ENCODE data around the gene SUMF1.

Gene SUMF1

GRCh38 chr3:4508048-4508981 is 41.2 kb upstream of the SUMF1 start (continued):
- no peak for TF ChIP-seq PPARA (CRISPR knock-in tag; IDR thresholded peaks at IDR 0.05; ENCODE audit: borderline replicate concordance)

GRCh38 chr3:4507024-4507596 is 40.0 kb upstream of the SUMF1 start:
- peak; percentile 49; the same call in 2 of the 3 replicates for ATAC-seq

GRCh38 chr3:4506559-4507023 is 39.5 kb upstream of the SUMF1 start:
- ATAC-seq = no peak
- TF ChIP-seq RARB (CRISPR knock-in tag; IDR thresholded peaks at IDR 0.05) = no peak
- no peak for TF ChIP-seq OSR1 (CRISPR knock-in tag; IDR thresholded peaks at IDR 0.05)
- no peak for TF ChIP-seq ZNF70 (CRISPR knock-in tag; IDR thresholded peaks at IDR 0.05)
- no peak for TF ChIP-seq ZFP3 (CRISPR knock-in tag; IDR thresholded peaks at IDR 0.05)
- TF ChIP-seq ARNTL (CRISPR knock-in tag; IDR thresholded peaks at IDR 0.05; ENCODE audit: borderline replicate concordance, low read depth) = no peak
- no peak for TF ChIP-seq TCF4 (CRISPR knock-in tag; IDR thresholded peaks at IDR 0.05; ENCODE audit: borderline replicate concordance)

More at GRCh38 chr3:4507024-4507596, 40.0 kb upstream of the SUMF1 start:
- TF ChIP-seq TOX (CRISPR knock-in tag; IDR thresholded peaks at IDR 0.05; ENCODE audit: borderline replicate concordance) = no peak
- TF ChIP-seq ZNF8 (CRISPR knock-in tag; IDR thresholded peaks at IDR 0.05) = no peak
- TF ChIP-seq ZFP3 (CRISPR knock-in tag; IDR thresholded peaks at IDR 0.05) = no peak
- TF ChIP-seq BACH2 (CRISPR knock-in tag; IDR thresholded peaks at IDR 0.05; ENCODE audit: borderline replicate concordance) = no peak
- TF ChIP-seq TCF4 (CRISPR knock-in tag; IDR thresholded peaks at IDR 0.05; ENCODE audit: borderline replicate concordance) = 0 out of 2 replicates have a peak, but pooled peaks have one; percentile 22
- TF ChIP-seq ESRRG (CRISPR knock-in tag; IDR thresholded peaks at IDR 0.05) = no peak
- TF ChIP-seq ZNF70 (CRISPR knock-in tag; IDR thresholded peaks at IDR 0.05) = no peak

GRCh38 chr3:4505688-4506558 is 38.9 kb upstream of the SUMF1 start:
- no peak for ATAC-seq
- TF ChIP-seq TOX (CRISPR knock-in tag; IDR thresholded peaks at IDR 0.05; ENCODE audit: borderline replicate concordance) = no peak
- TF ChIP-seq ZFP3 (CRISPR knock-in tag; IDR thresholded peaks at IDR 0.05) = no peak
- TF ChIP-seq ZNF8 (CRISPR knock-in tag; IDR thresholded peaks at IDR 0.05) = no peak
- no peak for TF ChIP-seq ZNF70 (CRISPR knock-in tag; IDR thresholded peaks at IDR 0.05)
- no peak for TF ChIP-seq ZNF565 (CRISPR knock-in tag; conservative IDR thresholded peaks at IDR 0.05; ENCODE audit: low read depth)
- no peak for TF ChIP-seq TCF4 (CRISPR knock-in tag; IDR thresholded peaks at IDR 0.05; ENCODE audit: borderline replicate concordance)
- no peak for TF ChIP-seq CREB5 (CRISPR knock-in tag; IDR thresholded peaks at IDR 0.05; ENCODE audit: low read depth)
- TF ChIP-seq PPARA (CRISPR knock-in tag; IDR thresholded peaks at IDR 0.05; ENCODE audit: borderline replicate concordance) = no peak
- TF ChIP-seq OSR1 (CRISPR knock-in tag; IDR thresholded peaks at IDR 0.05) = no peak
- no peak for TF ChIP-seq CSRNP3 (CRISPR knock-in tag; IDR thresholded peaks at IDR 0.05)
- no peak for TF ChIP-seq TSHZ2 (CRISPR knock-in tag; IDR thresholded peaks at IDR 0.05)
- no peak for TF ChIP-seq RARB (CRISPR knock-in tag; IDR thresholded peaks at IDR 0.05)
- no peak for TF ChIP-seq ESRRG (CRISPR knock-in tag; IDR thresholded peaks at IDR 0.05)
